NOMO-1 (cell line): Measurements from ENCODE around the gene HSPG2.

Experiments used
- DNase-seq, 2 experiments: peaks; one replicate each; lab custom pipeline; 2025; ENCODE audit not compliant: unreplicated experiment in 2 of 2; lab: John Stamatoyannopoulos, UW

Gene HSPG2

GRCh38 chr1:21884456-21885235 is 52.5 kb downstream of the HSPG2 start:
- DNase-seq, result no peak

- DNase-seq, result no peak
Observed at GRCh38 chr1:21882721-21883415, 54.2 kb downstream of the HSPG2 start.

GRCh38 chr1:21881250-21881649 is 55.9 kb downstream of the HSPG2 start:
- DNase-seq, result no peak

- DNase-seq, result no peak
Observed at GRCh38 chr1:21880619-21880970, 56.5 kb downstream of the HSPG2 start.

- no peak for DNase-seq
Observed at GRCh38 chr1:21879928-21880618, 57.0 kb downstream of the HSPG2 start.

- DNase-seq, result no peak
Observed at GRCh38 chr1:21878840-21879478, 58.2 kb downstream of the HSPG2 start.

GRCh38 chr1:21878009-21878773 is 58.9 kb downstream of the HSPG2 start:
- DNase-seq, result no peak

GRCh38 chr1:21876267-21876666 is 60.8 kb downstream of the HSPG2 start:
- DNase-seq, result no peak

- DNase-seq, result no peak
Observed at GRCh38 chr1:21875621-21876063, 61.5 kb downstream of the HSPG2 start.

- DNase-seq, result no peak
Observed at GRCh38 chr1:21874778-21875547, 62.1 kb downstream of the HSPG2 start.

GRCh38 chr1:21874328-21874727 is 62.8 kb downstream of the HSPG2 start:
- DNase-seq, result no peak

GRCh38 chr1:21873761-21874160 is 63.3 kb downstream of the HSPG2 start:
- no peak for DNase-seq

- DNase-seq, result no peak
Observed at GRCh38 chr1:21873174-21873573, 63.9 kb downstream of the HSPG2 start.

- DNase-seq, result no peak
Observed at GRCh38 chr1:21872445-21873079, 64.5 kb downstream of the HSPG2 start.

- DNase-seq, result no peak
Observed at GRCh38 chr1:21871943-21872342, 65.2 kb downstream of the HSPG2 start.

- DNase-seq, result no peak
Observed at GRCh38 chr1:21870611-21871010, 66.5 kb downstream of the HSPG2 start.

GRCh38 chr1:21869620-21870121 is 67.4 kb downstream of the HSPG2 start:
- no peak for DNase-seq

GRCh38 chr1:21868941-21869454 is 68.1 kb downstream of the HSPG2 start:
- DNase-seq, result no peak

- no peak for DNase-seq
Observed at GRCh38 chr1:21868482-21868881, 68.6 kb downstream of the HSPG2 start.
